Mesenchymal stem cell (in vitro differentiated cells and primary cell): Measurements from ENCODE around the gene MBP.

Experiments used
- DNase-seq: peaks from one replicate; pipeline ENCODE4 v3.0.0-alpha.2; 2013
- H2AFZ ChIP-seq: one replicate; pipeline ENCODE4 v1.6.1; 2013; ENCODE audit warnings: low read depth, mild to moderate bottlenecking, control low read depth, inconsistent platforms, low read length, moderate library complexity
- H2AK5ac ChIP-seq: 2 replicates; pipeline ENCODE4 v1.6.1; 2013; ENCODE audit warnings: low read length, moderate library complexity, mild to moderate bottlenecking, inconsistent platforms; ENCODE audit not compliant: severe bottlenecking
- H2BK120ac ChIP-seq: one replicate; pipeline ENCODE4 v1.6.1; 2013; ENCODE audit warnings: low read depth, mild to moderate bottlenecking, inconsistent platforms, low read length, moderate library complexity
- H2BK12ac ChIP-seq, 2 experiments: one replicate each; pipeline ENCODE4 v1.6.1; 2013; ENCODE audit warnings: inconsistent platforms in 2 of 2, low read length in 2 of 2, mild to moderate bottlenecking in 2 of 2, moderate library complexity in 2 of 2, control low read depth in 1 of 2
- H2BK15ac ChIP-seq: one replicate; pipeline ENCODE4 v1.6.1; 2013; ENCODE audit warnings: mild to moderate bottlenecking, low read depth, inconsistent platforms; ENCODE audit not compliant: poor library complexity, severe bottlenecking
- H2BK5ac ChIP-seq: 2 replicates; pipeline ENCODE4 v1.6.1; 2013; ENCODE audit warnings: low read depth, mild to moderate bottlenecking, low read length, control low read depth, inconsistent platforms; ENCODE audit not compliant: poor library complexity, severe bottlenecking
- H3K14ac ChIP-seq, 2 experiments: one replicate each; pipeline ENCODE4 v1.6.1; 2013; ENCODE audit warnings: inconsistent platforms in 2 of 2, low read length in 2 of 2, control low read depth in 1 of 2, mild to moderate bottlenecking in 1 of 2, moderate library complexity in 1 of 2
- H3K18ac ChIP-seq, 2 experiments: one replicate each; pipeline ENCODE4 v1.6.1; 2013; ENCODE audit warnings: inconsistent platforms in 2 of 2, low read length in 2 of 2, control low read depth in 1 of 2, low read depth in 1 of 2, mild to moderate bottlenecking in 1 of 2
- H3K23ac ChIP-seq, 2 experiments: one replicate each; pipeline ENCODE4 v1.6.1; 2013; ENCODE audit warnings: inconsistent platforms in 2 of 2, low read length in 2 of 2, mild to moderate bottlenecking in 2 of 2, moderate library complexity in 2 of 2, control low read depth in 1 of 2
- H3K27ac ChIP-seq: 2 replicates; pipeline ENCODE4 v1.5.1; 2013; ENCODE audit warnings: mild to moderate bottlenecking, moderate library complexity, low read length, control low read depth, inconsistent platforms; ENCODE audit not compliant: poor library complexity, severe bottlenecking
- H3K27me3 ChIP-seq, 2 experiments: 2 replicates each; pipeline versions ENCODE4 v1.6.1 to v1.7.0; 2013; ENCODE audit warnings: low read length in 2 of 2, mild to moderate bottlenecking in 2 of 2, moderate library complexity in 2 of 2, control low read depth in 1 of 2, inconsistent platforms in 1 of 2; ENCODE audit not compliant: control insufficient read depth in 1 of 2, insufficient read depth in 1 of 2
- H3K36me3 ChIP-seq, 2 experiments: 2 replicates each; pipeline versions ENCODE4 v1.6.1 to v1.7.0; 2013; ENCODE audit warnings: low read length in 2 of 2, control low read depth in 1 of 2, inconsistent platforms in 1 of 2, low read depth in 1 of 2, mild to moderate bottlenecking in 1 of 2; ENCODE audit not compliant: insufficient read depth in 2 of 2, control insufficient read depth in 1 of 2
- H3K4ac ChIP-seq, 2 experiments: one replicate each; pipeline ENCODE4 v1.6.1; 2013; ENCODE audit warnings: inconsistent platforms in 2 of 2, low read length in 2 of 2, mild to moderate bottlenecking in 2 of 2, moderate library complexity in 2 of 2, control low read depth in 1 of 2, low read depth in 1 of 2
- H3K4me1 ChIP-seq: 2 replicates; pipeline ENCODE4 v1.6.1; 2013; ENCODE audit warnings: low read depth, low read length, control low read depth; ENCODE audit not compliant: control insufficient read depth, insufficient read depth
- H3K4me2 ChIP-seq: 2 replicates; pipeline ENCODE4 v1.6.1; 2013; ENCODE audit warnings: low read length, mild to moderate bottlenecking, inconsistent platforms; ENCODE audit not compliant: poor library complexity, severe bottlenecking
- H3K4me3 ChIP-seq, 2 experiments: 2 replicates each; pipeline versions ENCODE4 v1.5.1 to v1.7.0; 2013; ENCODE audit warnings: low read length in 2 of 2, mild to moderate bottlenecking in 2 of 2, control low read depth in 1 of 2, low read depth in 1 of 2; ENCODE audit not compliant: insufficient read depth in 1 of 2
- H3K79me1 ChIP-seq: replicated peaks from 2 replicates; pipeline ENCODE4 v1.6.1; 2013; ENCODE audit warnings: mild to moderate bottlenecking, control low read depth, low read length, inconsistent platforms; ENCODE audit not compliant: poor library complexity, severe bottlenecking
- H3K9ac ChIP-seq: 2 replicates; pipeline ENCODE4 v1.7.0; 2013; ENCODE audit warnings: mild to moderate bottlenecking, low read length, moderate library complexity
- H3K9me3 ChIP-seq: 2 replicates; pipeline ENCODE4 v1.7.0; 2013; ENCODE audit warnings: mild to moderate bottlenecking, low read length; ENCODE audit not compliant: control insufficient read depth
- H4K8ac ChIP-seq: one replicate; pipeline ENCODE4 v1.6.1; 2013; ENCODE audit warnings: inconsistent platforms, mild to moderate bottlenecking, low read length, moderate library complexity
- H4K91ac ChIP-seq: one replicate; pipeline ENCODE4 v1.6.1; 2013; ENCODE audit warnings: mild to moderate bottlenecking, low read length, inconsistent platforms
- WGBS: methylation state at CpG from one replicate; pipeline ENCODE4 v1.1.7; 2013; ENCODE audit warnings: mixed read lengths; 5-methylcytosine and 5-hydroxymethylcytosine counted together

MBP gene

DNA sequence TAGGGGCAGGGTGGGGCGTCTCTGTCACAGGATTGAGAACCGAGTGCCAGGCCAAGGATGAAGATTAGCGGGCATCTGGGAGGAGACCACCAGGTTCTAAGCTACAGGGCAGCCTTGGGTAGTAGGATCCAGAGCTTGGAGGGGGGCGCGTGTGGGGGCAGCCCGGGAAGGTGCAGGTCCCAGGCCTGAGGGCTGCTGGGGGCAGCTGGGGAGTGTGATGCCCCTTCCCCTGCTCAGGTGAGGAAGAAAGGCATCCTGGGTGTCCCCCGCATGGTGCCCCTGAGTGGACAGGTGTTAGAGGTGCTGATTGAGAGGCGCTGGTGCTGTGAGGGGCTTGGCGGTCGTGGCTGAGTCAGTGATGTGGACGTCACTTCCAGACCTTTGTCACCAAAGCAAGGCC, 33.9 kb upstream of the MBP start:
- Histone ChIP-seq H2BK5ac (no peak overlapping the region), H3K4me3 (peak overlapping the region in 1 of 2 experiments; percentile 66), H3K9ac (peak overlapping the region; percentile 84), H3K4ac (no peak overlapping the region), H2AFZ (no peak overlapping the region), H3K9me3 (no peaks in the 10 kb centered on the region), H3K4me2 (no peak overlapping the region), H2BK15ac (no peak overlapping the region), H2AK5ac (no peak overlapping the region), H3K27me3 (no peaks in the 10 kb centered on the region), H4K91ac (no peak overlapping the region), H4K8ac (no peak overlapping the region), H3K23ac (no peak overlapping the region), H3K4me1 (peaks cover 7% of the 10 kb centered on the region), H2BK12ac (no peak overlapping the region), H3K27ac (no peak overlapping the region), H2BK120ac (no peak overlapping the region), H3K79me1 (no peaks in the 10 kb centered on the region), H3K36me3 (no peaks in the 10 kb centered on the region), H3K14ac (no peak overlapping the region), H3K18ac (no peak overlapping the region)
- DNase-seq, result no peak
- 85% methylated on average over 11 of the region's 11 CpGs for WGBS

DNA sequence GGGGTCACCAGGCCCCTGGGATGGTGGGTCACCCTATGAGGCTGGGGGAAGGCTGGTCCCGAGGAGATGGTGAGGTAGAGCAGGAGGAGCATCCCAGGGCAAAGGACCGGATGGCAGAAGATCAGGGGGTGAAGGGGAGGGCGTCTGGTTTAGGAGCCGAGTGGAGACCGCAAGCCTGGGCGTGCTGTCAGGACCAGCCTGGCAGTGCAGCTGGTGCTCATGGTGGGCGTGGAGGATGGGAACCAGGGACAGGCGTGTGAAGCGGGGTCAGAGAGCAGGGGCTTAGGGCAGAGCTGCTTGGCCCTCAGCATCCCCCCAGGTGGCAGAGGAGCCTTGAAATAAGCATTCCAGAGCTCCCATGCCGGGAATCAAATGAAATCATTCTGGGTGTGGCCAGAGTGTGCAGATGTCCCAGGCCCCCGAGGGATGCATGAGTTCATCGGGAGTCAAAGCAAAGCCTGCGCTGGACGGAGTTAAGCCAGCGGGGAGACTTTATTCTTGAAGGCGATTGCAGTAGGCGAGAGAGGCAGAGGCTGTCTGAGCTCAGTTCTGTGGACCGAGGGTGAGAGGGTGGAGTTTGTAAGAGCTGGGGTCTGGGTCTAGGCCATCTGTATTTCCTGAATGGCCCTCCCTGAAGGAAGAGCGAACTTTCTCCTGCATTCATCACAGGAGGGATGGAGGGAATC, 33.1 kb upstream of the MBP start:
- Histone ChIP-seq H2BK12ac (no peak overlapping the region), H2AK5ac (no peak overlapping the region), H3K4me1 (peaks cover 7% of the 10 kb centered on the region), H4K91ac (no peak overlapping the region), H3K18ac (no peak overlapping the region), H4K8ac (no peak overlapping the region), H3K36me3 (no peaks in the 10 kb centered on the region), H2BK15ac (no peak overlapping the region), H3K9me3 (no peaks in the 10 kb centered on the region), H3K27me3 (no peaks in the 10 kb centered on the region), H3K4me3 (peak overlapping the region in 1 of 2 experiments; percentile 66), H3K27ac (no peak overlapping the region), H3K14ac (no peak overlapping the region), H3K4me2 (no peak overlapping the region), H3K4ac (no peak overlapping the region), H3K23ac (no peak overlapping the region), H3K9ac (peak overlapping the region; percentile 84), H2BK120ac (no peak overlapping the region), H2BK5ac (no peak overlapping the region), H2AFZ (no peak overlapping the region), H3K79me1 (no peaks in the 10 kb centered on the region)
- WGBS, result 79% methylated on average over 19 of the region's 19 CpGs
- no peak for DNase-seq

DNA sequence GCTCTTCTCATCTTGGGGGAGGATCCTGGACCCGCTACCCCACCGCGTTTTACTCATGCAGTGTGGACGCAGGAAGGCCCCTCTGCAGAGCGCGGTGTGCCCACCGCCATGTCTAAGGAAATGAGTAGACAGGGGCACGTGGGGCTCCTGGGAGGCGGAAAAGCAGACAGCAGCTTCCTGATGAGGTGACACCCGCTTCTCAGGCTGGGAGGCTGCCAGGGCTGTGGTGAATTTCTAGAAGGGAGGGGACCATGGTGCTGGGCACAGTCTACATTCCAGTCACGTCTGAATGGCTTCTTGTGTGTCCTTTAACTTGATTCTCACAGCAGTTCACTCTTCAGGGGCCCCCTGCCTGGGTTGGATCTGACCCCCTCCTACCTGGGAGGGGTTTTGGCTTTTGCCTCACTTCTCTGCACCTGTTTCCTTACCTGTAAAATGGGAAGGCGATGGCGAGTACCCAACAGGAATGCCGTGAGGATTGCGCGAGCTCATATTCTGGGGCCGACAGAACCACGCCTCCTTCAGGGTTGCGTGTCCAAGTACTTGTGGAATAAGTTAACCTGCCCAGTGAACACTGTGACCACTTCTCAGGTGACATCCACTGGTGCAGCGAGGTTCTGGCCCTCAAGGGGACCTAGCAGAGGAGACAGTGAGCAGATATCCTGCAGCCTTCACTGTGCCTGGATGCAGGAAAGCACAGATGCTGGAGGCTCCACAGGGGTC, 32.3 kb upstream of the MBP start:
- no peaks in the 10 kb centered on the region for H3K36me3 ChIP-seq
- H3K4me3 ChIP-seq, result peak overlapping the region in 1 of 2 experiments; percentile 41
- no peak overlapping the region for H3K14ac ChIP-seq
- H4K91ac ChIP-seq, result no peak overlapping the region
- H3K4ac ChIP-seq, result no peak overlapping the region
- H3K9me3 ChIP-seq, result no peaks in the 10 kb centered on the region
- H3K23ac ChIP-seq, result no peak overlapping the region
- no peak overlapping the region for H3K18ac ChIP-seq
- no peak overlapping the region for H2AK5ac ChIP-seq
- H4K8ac ChIP-seq, result no peak overlapping the region
- no peak for DNase-seq
- no peak overlapping the region for H3K27ac ChIP-seq
- H2BK12ac ChIP-seq, result no peak overlapping the region
- H2BK15ac ChIP-seq, result no peak overlapping the region
- H3K4me2 ChIP-seq, result no peak overlapping the region
- peaks cover 7% of the 10 kb centered on the region for H3K4me1 ChIP-seq
- H2AFZ ChIP-seq, result no peak overlapping the region
- H3K27me3 ChIP-seq, result no peaks in the 10 kb centered on the region
- H2BK5ac ChIP-seq, result no peak overlapping the region
- H3K9ac ChIP-seq, result peak overlapping the region; percentile 64
- H3K79me1 ChIP-seq, result no peaks in the 10 kb centered on the region
- no peak overlapping the region for H2BK120ac ChIP-seq
- WGBS, result 92% methylated on average over 20 of the region's 20 CpGs

DNA sequence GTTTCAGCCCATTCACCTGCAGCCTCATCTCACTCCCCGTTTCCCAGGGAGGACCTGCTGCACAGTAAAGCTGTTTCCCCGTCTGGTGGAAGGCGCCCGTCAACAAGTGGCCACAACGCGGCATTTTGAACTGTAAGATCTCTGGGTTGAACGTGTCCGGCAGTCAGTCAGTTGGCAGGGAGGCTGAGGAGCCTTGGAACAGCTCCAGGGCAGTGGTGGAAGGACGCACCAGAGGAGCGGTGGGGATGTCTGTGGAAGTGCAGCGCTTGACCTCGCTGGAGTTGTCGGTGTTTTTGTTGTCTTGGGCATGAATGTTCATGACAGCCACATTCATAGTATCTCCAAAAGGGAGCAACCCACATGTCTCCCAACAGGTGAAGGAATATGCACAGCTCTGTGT, 31.4 kb upstream of the MBP start:
- H3K79me1 ChIP-seq, result no peaks in the 10 kb centered on the region
- no peak overlapping the region for H2AFZ ChIP-seq
- no peak overlapping the region for H3K9ac ChIP-seq
- no peak for DNase-seq
- no peak overlapping the region for H2BK15ac ChIP-seq
- no peak overlapping the region for H2AK5ac ChIP-seq
- H3K4me3 ChIP-seq, result no peak overlapping the region
- H3K18ac ChIP-seq, result no peak overlapping the region
- H3K36me3 ChIP-seq, result no peaks in the 10 kb centered on the region
- no peak overlapping the region for H2BK120ac ChIP-seq
- H4K8ac ChIP-seq, result no peak overlapping the region
- H3K27ac ChIP-seq, result no peak overlapping the region
- no peaks in the 10 kb centered on the region for H3K27me3 ChIP-seq
- peaks cover 3% of the 10 kb centered on the region for H3K9me3 ChIP-seq
- no peak overlapping the region for H3K4ac ChIP-seq
- H3K4me2 ChIP-seq, result no peak overlapping the region
- no peak overlapping the region for H3K14ac ChIP-seq
- H2BK12ac ChIP-seq, result no peak overlapping the region
- WGBS, result 94% methylated on average over 12 of the region's 13 CpGs
- no peak overlapping the region for H3K23ac ChIP-seq
- H3K4me1 ChIP-seq, result peaks cover 7% of the 10 kb centered on the region
- H2BK5ac ChIP-seq, result no peak overlapping the region
- H4K91ac ChIP-seq, result no peak overlapping the region
